Dermis blood vessel endothelial cell (primary cell): ENCODE results near the gene PKP1. TPM values are rescaled to one million over a fixed set of nuclear protein-coding genes. Genes with fewer than 3 reads are reported as not detected.
"Not testable (repeated sequence)": the region's sequence is repeated elsewhere in the genome, so short reads cannot be mapped to it uniquely, and the experiment has no call there.

Source experiments
- DNase-seq: peaks from one replicate; pipeline ENCODE4 v3.0.0; 2010
- total RNA-seq: library from RNA; depleted of rRNA; stranded (reverse); fragments of >200 nt; gene quantifications from 2 replicates; pipeline ENCODE4 v1.2.3, GENCODE V29; 2014

The PKP1 gene
- 0.19 and 0.85 TPM in 2 replicates for total RNA-seq

- peak; percentile 13 for DNase-seq
Measured at GRCh38 chr1:201282931-201283829, at the start of gene PKP1. Gene PKP1, plus strand, starts transcription at chr1:201283506. Its CDS starts 197 bp downstream, at chr1:201283703.

GRCh38 chr1:201239646-201240045 is 43.7 kb upstream of the PKP1 start:
- not testable (repeated sequence) for DNase-seq

GRCh38 chr1:201240171-201240570 is 43.1 kb upstream of the PKP1 start:
- no peak for DNase-seq

- DNase-seq = no peak
Measured at GRCh38 chr1:201241736-201242135, 41.6 kb upstream of the PKP1 start.

GRCh38 chr1:201245082-201245481 is 38.2 kb upstream of the PKP1 start:
- DNase-seq = no peak

DNA sequence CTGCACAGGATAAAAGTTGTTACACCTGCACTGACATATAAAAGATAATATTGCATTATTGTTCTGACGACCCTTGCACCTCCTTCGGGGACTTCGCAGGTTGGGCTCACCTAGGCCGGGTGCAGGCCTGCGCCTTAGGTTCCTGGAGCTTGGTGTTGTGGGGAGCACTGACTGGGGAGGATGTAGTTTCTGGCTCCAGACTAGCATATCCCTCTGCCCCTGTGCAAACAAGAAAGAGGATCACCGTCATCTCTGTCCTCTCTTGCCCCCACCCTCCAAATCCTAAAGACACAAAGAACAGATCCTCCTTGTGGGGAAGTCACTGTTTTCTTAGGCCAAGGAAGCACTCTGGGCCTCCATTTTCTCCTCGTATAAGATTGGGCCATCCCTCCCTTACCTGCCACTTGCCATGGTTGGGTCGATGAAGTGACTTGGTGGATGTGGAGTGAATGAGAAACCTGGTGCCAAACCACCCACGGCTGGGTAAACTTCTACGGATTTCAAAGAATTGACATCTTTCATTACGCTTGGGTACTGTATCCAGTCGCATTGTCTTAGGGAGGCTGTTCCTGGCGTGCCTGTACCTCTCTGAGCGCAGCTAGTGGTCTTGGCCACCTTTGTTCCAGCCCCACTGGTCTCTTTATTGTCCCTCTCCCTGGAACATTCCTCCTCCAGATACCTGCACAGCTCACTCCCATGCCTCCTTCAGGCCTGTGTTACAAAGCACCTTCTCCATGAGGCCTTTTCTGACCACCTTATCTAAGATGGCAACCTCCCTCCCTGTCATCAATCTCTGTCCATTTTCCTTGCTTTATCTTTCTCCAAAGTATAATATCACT is 34.4 kb upstream of the PKP1 start:
- no peak for DNase-seq

GRCh38 chr1:201250326-201251011 is 32.8 kb upstream of the PKP1 start:
- no peak for DNase-seq

DNA sequence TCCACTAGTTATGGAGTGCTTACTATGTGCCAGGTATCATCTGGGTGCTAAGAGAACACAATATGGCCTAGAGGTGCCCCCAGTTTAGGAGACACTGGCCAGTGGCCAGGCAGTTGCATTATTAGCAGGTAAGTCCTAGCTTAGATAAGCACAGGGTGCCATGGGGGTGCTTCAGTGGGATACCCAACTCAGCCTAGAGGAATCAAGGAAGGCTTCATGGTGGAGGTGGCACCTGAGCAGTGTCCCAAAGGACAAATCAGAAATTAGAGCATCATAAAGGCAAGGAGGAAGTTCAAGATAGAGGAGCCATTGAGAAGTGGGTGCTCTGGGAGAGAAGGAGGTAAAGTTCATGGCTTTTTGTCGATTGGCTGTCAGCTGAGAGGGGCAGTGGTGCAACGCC is 31.9 kb upstream of the PKP1 start:
- DNase-seq = no peak

DNA sequence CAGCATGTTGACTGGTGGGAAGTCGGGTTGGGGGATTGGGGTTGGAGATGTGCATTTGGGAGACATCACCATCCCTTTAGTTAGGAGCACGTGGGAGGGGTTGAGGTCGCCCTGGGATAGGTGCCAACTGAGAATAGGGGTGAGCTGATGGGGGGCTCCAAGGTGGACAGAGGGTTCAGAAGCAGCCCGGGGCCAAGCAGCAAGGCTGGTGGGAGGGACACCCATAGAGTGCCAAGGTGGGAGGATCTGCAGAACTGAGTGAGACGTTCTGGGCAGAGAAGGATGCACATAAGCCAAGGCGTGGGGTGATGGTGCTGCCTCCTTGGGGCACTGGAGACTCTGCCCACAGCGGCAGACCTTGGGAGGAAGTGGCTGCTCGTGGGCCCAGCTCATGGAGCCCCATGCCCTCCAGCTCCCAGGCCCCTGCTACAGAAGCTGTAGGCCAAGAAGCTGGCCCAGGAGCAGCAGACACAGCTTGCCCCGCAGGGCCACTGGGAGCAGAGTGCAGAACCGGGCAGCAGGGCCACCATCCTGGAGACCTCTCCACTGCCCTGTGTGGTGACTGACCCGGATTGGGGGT is 31.4 kb upstream of the PKP1 start:
- DNase-seq = no peak

DNA sequence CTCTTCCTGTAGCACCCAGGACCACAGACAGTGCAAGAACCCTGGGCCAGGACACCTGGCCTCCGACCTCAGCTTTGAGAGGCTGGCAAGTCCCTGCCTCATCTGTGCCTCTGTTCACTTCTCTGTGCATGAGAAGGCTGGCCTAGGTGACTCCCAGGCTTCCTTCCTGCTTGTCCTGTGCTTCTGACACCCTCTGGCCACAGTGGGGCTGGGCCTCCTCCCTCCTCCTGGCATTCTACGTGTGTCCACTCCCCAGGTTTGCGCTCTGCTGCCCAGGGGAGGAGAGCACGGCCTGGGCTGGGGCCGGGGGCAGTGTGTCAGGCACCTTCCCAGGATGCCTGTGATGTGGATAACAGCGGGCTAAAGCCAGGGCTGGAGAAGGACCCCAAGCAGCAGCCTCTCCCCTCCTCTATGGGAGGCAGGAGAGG is 30.3 kb upstream of the PKP1 start:
- DNase-seq = no peak

DNA sequence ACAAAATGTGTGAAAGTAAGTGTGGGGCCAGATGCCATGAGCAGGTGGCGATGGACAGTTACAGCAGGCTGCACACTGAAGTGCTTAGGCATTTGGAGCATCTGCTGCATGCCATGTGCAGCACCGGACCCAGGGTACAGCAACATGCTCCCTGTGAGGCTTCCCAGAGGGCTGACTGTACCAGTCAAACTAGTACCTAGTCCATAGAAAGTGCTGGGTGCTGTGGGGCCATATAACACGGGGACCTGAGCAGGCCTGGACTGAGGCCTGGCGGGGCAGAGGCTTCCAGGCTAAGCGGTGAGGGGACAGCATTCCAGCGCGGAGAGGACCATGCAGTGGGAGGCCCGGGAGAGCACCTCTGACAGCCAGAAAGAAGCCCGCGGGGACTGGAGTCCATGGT is 29.9 kb upstream of the PKP1 start:
- no peak for DNase-seq

DNA sequence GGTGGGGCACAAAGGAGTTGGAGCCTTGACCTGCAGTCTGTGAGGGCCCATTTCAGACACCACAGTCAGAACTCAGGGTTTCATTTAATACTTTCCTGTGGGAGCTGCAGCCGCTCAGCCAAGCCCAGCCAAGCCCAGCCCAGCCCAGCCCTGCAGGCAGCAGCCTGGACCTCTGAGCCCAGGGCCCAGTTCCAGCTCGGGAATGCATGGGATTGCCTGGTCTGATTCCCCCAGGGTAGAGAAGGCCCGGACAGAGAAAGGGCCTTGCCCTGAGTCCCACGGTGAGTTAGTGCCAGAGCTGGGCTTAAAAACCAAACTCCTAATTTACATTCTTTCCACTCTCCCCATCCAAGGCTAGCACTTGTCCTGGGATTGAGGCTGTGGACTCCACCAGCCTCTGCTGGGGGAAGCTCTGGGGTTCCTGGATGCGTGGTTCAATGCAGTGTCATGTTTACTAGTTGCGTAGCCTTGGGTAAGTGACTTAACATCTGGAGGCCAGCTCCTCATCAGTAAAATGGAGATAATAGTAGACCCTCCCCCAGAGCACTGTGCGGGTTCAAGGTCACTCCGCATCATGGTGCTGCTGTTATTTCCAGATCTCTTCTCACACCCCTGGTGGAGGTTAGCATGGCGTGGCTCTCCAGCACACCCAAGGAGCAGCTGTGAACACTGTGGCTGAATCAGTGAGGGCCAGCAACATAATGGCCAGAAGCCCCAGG is 29.2 kb upstream of the PKP1 start:
- no peak for DNase-seq

DNA sequence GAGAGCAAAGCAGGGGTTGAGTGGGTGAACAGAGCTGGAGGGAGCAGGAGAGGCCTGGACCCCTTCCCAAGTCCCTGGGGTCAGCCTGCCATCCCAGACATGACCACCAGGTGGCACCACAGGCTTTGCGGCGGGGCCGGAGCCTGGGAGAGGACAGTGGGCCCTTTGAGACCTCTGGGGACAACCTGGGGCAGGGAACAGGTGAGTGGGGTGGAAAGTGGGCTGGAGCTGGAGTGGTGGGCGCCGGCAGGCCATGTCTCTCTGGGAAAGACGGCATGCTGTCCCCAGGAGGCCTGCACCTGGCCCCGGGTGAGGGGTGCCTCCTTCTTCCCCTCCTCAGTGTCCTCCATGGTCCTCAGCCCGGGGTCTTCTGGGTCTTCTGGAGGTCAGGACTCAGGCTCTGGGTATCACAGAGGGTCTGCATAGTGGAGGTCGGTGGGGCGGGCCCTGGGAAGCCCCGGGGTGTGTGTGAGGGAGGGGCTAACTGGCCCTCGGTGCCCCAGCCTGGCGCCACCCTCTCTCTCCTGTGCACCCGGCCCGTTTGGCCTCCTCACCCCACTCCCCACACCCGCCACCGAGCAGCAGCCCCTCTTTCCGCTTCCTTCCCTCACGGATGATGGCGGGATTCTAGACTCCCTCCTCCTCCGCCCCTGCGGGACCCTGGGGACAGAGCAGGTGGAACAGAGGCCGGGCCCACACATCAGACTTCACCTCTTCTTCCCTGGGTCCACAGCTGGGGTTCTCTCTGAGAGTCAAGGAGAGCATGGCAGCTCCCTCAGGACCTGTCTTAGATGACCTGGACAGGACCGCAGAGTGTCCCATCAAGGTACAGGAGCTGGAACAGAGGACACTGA is 28.5 kb upstream of the PKP1 start:
- DNase-seq = peak; percentile 67

DNA sequence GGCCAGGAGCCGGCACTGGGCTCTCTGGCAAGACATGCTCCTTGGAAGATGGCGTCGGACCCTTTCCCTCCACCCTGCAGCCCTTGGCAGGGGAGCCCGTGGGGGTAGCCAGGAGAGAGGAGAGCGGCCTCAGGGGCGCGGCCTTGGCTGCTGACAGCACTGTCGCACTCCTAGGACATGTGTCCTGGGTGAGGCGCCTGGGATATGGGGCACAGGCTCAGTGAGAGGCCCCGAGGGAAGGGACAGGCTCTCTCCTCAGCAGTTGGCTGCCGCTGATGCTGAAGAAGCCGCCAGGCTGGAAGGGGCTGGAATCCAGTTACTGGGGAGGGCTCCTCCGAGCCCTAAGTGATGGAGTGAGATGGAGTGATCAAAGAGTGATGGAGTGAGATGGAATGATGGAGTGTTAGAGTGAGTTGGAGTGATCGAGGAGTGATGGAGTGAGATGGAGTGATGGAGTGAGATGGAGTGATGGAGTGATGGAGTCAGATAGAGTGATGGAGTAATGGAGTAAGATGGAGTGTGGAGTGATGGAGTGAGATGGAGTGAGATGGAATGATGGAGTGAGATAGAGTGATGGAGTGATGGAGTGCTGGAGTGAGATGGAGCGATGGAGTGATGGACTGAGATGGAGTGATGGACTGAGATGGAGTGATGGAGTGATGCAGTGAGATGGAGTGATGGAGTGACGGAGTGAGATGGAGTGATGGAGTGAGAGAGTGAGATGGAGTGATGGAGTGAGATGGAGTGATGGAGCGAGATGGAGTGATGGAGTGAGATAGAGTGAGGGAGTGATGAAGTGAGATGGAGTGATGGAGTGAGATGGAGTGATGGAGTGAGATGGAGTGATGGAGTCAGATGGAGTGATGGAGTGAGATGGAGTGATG is 27.6 kb upstream of the PKP1 start:
- DNase-seq = no peak

GRCh38 chr1:201258132-201258531 is 25.2 kb upstream of the PKP1 start:
- not testable (repeated sequence) for DNase-seq

DNA sequence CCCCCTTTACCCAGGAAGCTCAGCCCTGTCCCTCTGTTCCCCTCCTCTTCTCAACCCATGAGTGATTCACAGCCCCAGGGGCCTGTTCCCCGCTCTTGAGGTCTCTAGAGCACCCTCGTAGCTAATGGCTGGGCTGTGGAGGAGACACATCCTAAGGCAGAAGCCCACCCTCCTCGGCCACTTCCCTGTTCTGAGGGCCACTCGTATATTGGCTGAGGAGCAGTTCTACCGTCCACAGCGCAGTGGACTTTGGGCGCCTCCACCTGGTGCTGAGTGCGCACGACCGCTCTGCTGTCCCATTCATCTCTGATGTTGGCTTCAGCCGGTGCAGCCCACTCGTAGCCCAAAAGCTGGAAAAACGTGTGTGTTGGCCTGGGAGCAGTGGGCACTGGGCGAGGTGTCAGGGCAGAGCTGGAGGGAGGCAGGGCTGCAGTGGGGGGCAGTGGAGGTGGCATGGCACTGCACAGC is 24.5 kb upstream of the PKP1 start:
- DNase-seq = no peak

DNA sequence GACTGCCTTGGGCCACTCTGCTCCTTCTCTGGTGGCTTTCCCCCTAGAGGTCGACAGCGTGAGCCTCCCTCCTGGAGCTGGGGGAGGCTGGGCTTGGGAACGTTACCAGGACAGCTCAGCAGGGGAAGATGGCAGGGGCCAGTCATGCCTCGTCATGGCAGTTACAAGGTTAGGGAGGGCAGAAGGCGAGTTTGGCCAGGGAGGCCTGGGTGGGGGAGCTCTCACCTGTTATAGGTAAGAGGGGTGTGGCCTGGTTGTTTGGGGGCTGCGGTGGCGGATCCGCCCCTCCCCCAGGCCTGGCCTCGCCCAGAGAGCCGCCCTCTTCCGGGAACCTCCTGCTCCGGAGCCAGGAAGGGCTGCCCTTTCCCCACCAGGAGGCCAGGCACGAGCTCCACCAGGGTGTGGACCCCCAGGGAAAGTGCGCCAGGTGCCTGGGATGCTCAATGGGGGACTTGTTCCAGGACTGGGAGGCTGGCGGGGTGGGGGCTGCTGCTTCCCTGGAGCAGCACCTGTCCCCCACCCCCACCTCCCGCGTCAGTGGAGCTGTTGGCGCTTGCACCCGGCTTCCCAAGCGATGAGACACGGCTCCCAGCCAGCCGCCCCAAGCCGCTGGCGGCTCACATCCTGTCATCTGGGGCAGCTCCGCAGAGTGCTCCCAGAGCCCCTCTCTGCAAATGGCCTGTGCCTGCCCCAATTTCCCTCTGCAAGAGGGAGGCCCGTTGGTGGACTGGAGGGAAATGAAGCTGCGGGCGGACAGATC is 23.6 kb upstream of the PKP1 start:
- DNase-seq = peak; percentile 11

GRCh38 chr1:201260236-201260590 is 23.1 kb upstream of the PKP1 start:
- DNase-seq = no peak
